Parathyroid adenoma (tissue), 2 donors: ENCODE results near the gene FASTK.

Experiments
- H2AFZ ChIP-seq: fragments of 300-600 bp; sonication (generic); one replicate; pipeline ENCODE4 v1.7.0; 2017; ENCODE audit warnings: antibody characterized with exemption, mild to moderate bottlenecking
- H3K27ac ChIP-seq: fragments of 300-600 bp; sonication (generic); one replicate; pipeline ENCODE4 v1.7.0; 2017
- H3K27me3 ChIP-seq: fragments of 300-600 bp; sonication (generic); one replicate; pipeline ENCODE4 v1.7.0; 2017; ENCODE audit warnings: low read length; ENCODE audit not compliant: control insufficient read depth, insufficient read depth
- H3K36me3 ChIP-seq: fragments of 300-600 bp; sonication (generic); one replicate; pipeline ENCODE4 v1.7.0; 2017; ENCODE audit warnings: low read length; ENCODE audit not compliant: control insufficient read depth, insufficient read depth
- H3K4me1 ChIP-seq: fragments of 300-600 bp; sonication (generic); one replicate; pipeline ENCODE4 v1.7.0; 2017; ENCODE audit warnings: control low read depth
- H3K4me2 ChIP-seq: fragments of 300-600 bp; sonication (generic); one replicate; pipeline ENCODE4 v1.7.0; 2017; ENCODE audit warnings: low read length
- H3K4me3 ChIP-seq: fragments of 300-600 bp; sonication (generic); one replicate; pipeline ENCODE4 v1.7.0; 2017; ENCODE audit warnings: low read depth, low read length
- H3K79me2 ChIP-seq: fragments of 300-600 bp; sonication (generic); one replicate; pipeline ENCODE4 v1.7.0; 2017; ENCODE audit warnings: control low read depth
- H3K9ac ChIP-seq: fragments of 300-600 bp; sonication (generic); one replicate; pipeline ENCODE4 v1.7.0; 2017; ENCODE audit warnings: mild to moderate bottlenecking
- H3K9me3 ChIP-seq: fragments of 300-600 bp; sonication (generic); one replicate; pipeline ENCODE4 v1.7.0; 2017; ENCODE audit warnings: low read length; ENCODE audit not compliant: control insufficient read depth
- TF ChIP-seq, protein P1 (sequence below): fragments of 300-600 bp; sonication (generic); IDR thresholded peaks from one replicate; pipeline ENCODE4 v1.7.0; 2017; ENCODE audit warnings: antibody characterized with exemption, mild to moderate bottlenecking
- donor health status: primary hyperparathyroidism.

Gene FASTK

DNA sequence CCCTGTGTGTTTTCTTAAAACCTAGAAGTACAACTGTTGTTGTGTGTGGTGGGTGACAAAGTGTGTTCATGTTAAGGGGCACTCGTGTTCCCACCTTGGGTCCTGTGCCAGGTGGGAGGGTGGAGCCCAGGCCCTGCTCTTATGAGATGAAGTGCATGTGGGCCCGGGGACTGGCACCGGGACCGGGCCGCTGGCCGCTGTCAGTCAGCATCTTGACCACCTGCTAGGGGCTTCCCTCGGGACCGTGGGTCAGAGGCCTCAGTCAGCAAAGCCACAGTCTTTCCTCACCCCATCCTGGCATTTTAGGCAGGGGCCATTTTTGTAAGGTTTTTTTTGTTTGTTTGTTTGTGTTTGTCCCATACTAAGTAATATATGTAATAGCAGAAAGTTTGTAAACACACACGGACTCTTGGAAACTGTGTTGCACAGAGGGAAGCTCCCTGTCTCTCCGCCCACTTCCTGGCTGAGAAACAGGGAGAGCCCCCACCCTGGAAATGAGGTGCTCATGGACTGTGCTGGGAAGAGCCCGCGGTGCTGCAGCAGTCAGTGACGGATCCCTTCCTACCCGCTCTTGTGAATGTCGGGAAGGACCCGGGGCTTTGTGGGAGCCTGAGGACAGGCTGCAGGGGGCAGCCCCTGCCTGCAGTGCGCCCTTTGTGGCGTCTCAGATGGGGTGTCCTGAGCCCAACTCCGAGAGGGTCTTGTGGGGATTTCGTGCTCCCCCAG is 19.0 kb upstream of the FASTK start:
- no peaks in the 10 kb centered on the region for H3K9me3 ChIP-seq
- H2AFZ ChIP-seq, result no peak overlapping the region
- H3K9ac ChIP-seq, result no peak overlapping the region
- H3K36me3 ChIP-seq, result no peaks in the 10 kb centered on the region
- H3K4me1 ChIP-seq, result no peaks in the 10 kb centered on the region
- no peak overlapping the region for H3K27ac ChIP-seq
- no peak overlapping the region for H3K4me2 ChIP-seq
- H3K4me3 ChIP-seq, result no peak overlapping the region
- H3K27me3 ChIP-seq, result no peaks in the 10 kb centered on the region
- TF ChIP-seq, protein P1, sequence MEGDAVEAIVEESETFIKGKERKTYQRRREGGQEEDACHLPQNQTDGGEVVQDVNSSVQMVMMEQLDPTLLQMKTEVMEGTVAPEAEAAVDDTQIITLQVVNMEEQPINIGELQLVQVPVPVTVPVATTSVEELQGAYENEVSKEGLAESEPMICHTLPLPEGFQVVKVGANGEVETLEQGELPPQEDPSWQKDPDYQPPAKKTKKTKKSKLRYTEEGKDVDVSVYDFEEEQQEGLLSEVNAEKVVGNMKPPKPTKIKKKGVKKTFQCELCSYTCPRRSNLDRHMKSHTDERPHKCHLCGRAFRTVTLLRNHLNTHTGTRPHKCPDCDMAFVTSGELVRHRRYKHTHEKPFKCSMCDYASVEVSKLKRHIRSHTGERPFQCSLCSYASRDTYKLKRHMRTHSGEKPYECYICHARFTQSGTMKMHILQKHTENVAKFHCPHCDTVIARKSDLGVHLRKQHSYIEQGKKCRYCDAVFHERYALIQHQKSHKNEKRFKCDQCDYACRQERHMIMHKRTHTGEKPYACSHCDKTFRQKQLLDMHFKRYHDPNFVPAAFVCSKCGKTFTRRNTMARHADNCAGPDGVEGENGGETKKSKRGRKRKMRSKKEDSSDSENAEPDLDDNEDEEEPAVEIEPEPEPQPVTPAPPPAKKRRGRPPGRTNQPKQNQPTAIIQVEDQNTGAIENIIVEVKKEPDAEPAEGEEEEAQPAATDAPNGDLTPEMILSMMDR, result no peak
- peaks cover 75% of the 10 kb centered on the region for H3K79me2 ChIP-seq

DNA sequence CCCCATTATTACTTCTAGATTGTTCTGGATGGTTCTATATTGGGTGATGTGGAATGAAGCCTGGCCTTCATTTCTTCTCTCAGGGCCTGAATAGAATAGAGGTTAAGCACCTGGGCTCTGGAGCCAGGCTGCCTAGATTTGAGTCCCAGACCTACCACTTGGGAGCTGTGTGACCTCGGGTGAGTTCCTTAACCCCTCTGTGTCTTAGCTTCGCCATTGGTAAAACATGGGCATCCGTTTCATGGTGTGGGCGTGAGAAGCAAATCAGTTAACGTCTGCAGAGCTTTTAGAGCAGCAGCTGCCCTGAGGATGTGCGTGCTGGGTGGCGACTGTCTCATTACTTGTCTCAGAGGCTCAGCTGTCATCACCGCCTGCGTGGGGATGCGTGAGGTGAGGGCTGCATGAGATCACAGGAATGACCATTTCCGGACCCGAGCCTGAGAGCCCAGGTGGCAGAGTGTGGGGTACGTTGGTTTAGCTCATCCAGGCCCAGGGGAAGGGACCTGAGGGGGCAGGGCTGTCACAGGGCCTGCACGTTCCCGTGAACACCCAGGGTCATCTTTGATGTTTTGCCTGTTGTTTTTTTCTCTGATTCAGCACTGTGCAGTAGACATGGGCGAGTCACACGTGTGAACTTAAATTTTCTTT is 15.3 kb upstream of the FASTK start:
- no peak overlapping the region for H3K9ac ChIP-seq

DNA sequence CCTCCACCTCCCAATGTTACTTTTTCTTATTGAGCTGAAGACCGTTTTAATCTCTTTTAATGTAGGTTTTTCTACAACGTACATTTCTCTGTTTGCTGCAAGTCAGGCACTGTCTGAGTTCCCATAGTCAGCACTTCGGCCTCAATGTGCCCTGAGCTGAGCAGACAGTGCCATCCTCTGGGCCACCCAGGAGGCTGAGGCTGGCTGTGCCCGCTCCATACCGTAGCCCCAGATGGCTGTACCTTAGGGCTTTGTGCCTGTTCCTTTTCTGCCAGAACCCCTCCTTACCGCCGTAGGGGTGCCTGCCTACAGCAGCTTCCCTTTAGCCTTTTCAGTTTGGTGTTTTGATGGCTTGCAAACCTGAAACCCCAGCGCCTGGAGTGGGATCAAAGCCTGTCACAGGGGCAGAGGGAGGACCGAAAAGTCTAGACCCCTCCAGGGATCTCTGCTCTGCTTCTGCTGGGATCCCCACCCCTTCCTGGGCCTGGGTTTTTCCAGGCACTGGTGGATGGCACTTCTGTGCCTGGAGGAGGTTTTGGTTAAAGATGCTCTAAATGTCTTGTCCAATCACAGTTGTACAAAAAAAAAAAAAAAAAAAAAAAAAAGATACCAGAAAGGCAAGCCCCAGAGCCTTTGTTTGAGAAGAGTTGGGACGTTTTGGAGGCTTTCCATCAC is 14.7 kb upstream of the FASTK start:
- no peak overlapping the region for H3K9ac ChIP-seq
- no peaks in the 10 kb centered on the region for H3K36me3 ChIP-seq
- H2AFZ ChIP-seq, result no peak overlapping the region
- H3K4me1 ChIP-seq, result peaks cover 3% of the 10 kb centered on the region
- no peak overlapping the region for H3K4me3 ChIP-seq
- H3K27me3 ChIP-seq, result no peaks in the 10 kb centered on the region
- H3K27ac ChIP-seq, result no peak overlapping the region
- no peak overlapping the region for H3K4me2 ChIP-seq
- no peaks in the 10 kb centered on the region for H3K9me3 ChIP-seq
- TF ChIP-seq, protein P1, result no peak
- peaks cover 81% of the 10 kb centered on the region for H3K79me2 ChIP-seq

More for the DNA sequence above, 15.3 kb upstream of the FASTK start:
- H3K79me2 ChIP-seq, result peaks cover 81% of the 10 kb centered on the region
- no peaks in the 10 kb centered on the region for H3K36me3 ChIP-seq
- TF ChIP-seq, protein P1, result no peak
- no peak overlapping the region for H3K4me3 ChIP-seq
- no peak overlapping the region for H2AFZ ChIP-seq
- H3K27me3 ChIP-seq, result no peaks in the 10 kb centered on the region
- no peak overlapping the region for H3K27ac ChIP-seq
- no peaks in the 10 kb centered on the region for H3K9me3 ChIP-seq
- peaks cover under 1% of the 10 kb centered on the region for H3K4me1 ChIP-seq
- H3K4me2 ChIP-seq, result no peak overlapping the region

- Histone ChIP-seq H3K4me1 (peaks cover 7% of the 10 kb centered on the region), H2AFZ (no peak overlapping the region), H3K4me3 (no peak overlapping the region), H3K36me3 (no peaks in the 10 kb centered on the region), H3K27me3 (no peaks in the 10 kb centered on the region), H3K4me2 (no peak overlapping the region), H3K27ac (no peak overlapping the region), H3K9me3 (no peaks in the 10 kb centered on the region), H3K9ac (no peak overlapping the region), H3K79me2 (peaks cover 81% of the 10 kb centered on the region)
- TF ChIP-seq, protein P1, result no peak
These were observed 14.1 kb upstream of the FASTK start for GRCh38 chr7:151094675-151095074.
